GM12878 (cell line): Measurements from ENCODE around the gene SIK3. TPM values are rescaled to one million over a fixed set of nuclear protein-coding genes. Genes with fewer than 3 reads are reported as not detected.

Experiments
- BMI1 ChIP-seq: fragments of 450-650 bp; IDR thresholded peaks from 2 replicates; pipeline ENCODE4 v1.6.1; 2016; ENCODE audit warnings: mild to moderate bottlenecking, moderate library complexity, borderline replicate concordance
- BRCA1 ChIP-seq: IDR thresholded peaks from 2 replicates; pipeline ENCODE4 v1.6.1; 2011; ENCODE audit warnings: low read depth, low read length, improper control_type of control experiment
- CHD1 ChIP-seq: IDR thresholded peaks from 2 replicates; pipeline ENCODE4 v1.6.1; 2012; ENCODE audit warnings: low read depth, low read length, improper control_type of control experiment
- CHD2 ChIP-seq: IDR thresholded peaks from 2 replicates; pipeline ENCODE4 v1.6.1; 2011; ENCODE audit warnings: low read depth, low read length, improper control_type of control experiment, borderline replicate concordance
- CUX1 ChIP-seq: IDR thresholded peaks from 2 replicates; pipeline ENCODE4 v1.6.1; 2012; ENCODE audit warnings: improper control_type of control experiment, low read depth, low read length; ENCODE audit not compliant: insufficient replicate concordance
- GABPA ChIP-seq: IDR thresholded peaks from 2 replicates; pipeline ENCODE4 v1.6.1; 2014; ENCODE audit warnings: antibody characterized with exemption, low read depth, mild to moderate bottlenecking, inconsistent platforms
- HDAC6 ChIP-seq: fragments of 200-600 bp; sonication (generic); IDR thresholded peaks from one replicate; pipeline ENCODE4 v1.8.0; 2017; ENCODE audit warnings: antibody characterized with exemption; ENCODE audit not compliant: unreplicated experiment
- RELA ChIP-seq: fragments of 450-650 bp; IDR thresholded peaks from 2 replicates; pipeline ENCODE4 v1.8.0; 2014; ENCODE audit warnings: borderline replicate concordance; ENCODE audit not compliant: partially characterized antibody
- SREBF2 ChIP-seq: IDR thresholded peaks from 2 replicates; pipeline ENCODE4 v1.6.1; 2012; ENCODE audit warnings: mild to moderate bottlenecking, low read length
- TAF1 ChIP-seq: IDR thresholded peaks from 2 replicates; pipeline ENCODE4 v1.6.1; 2011; ENCODE audit warnings: mild to moderate bottlenecking, low read depth, low read length, borderline replicate concordance
- TBL1XR1 ChIP-seq: IDR thresholded peaks from 2 replicates; pipeline ENCODE4 v1.6.1; 2012; ENCODE audit warnings: low read depth, low read length, improper control_type of control experiment
- YBX1 ChIP-seq: fragments of 450-650 bp; IDR thresholded peaks from 2 replicates; pipeline ENCODE4 v1.6.1; 2016; ENCODE audit warnings: antibody characterized with exemption
- ZNF274 ChIP-seq: IDR thresholded peaks from one replicate; pipeline ENCODE4 v1.8.0; 2011; ENCODE audit not compliant: insufficient read length, insufficient read depth
- ZZZ3 ChIP-seq: IDR thresholded peaks from 2 replicates; pipeline ENCODE4 v1.6.1; 2011; ENCODE audit warnings: low read depth; ENCODE audit not compliant: control insufficient read depth, insufficient read length
- polyA plus RNA-seq, 11 experiments: library from polyadenylated mRNA; depleted of rRNA in 4 of 11; unstranded in 6 of 11; stranded (reverse) in 5 of 11; fragments of >200 nt; fragmentation: Nextera tagmentation in 4 of 11; fragmentation: Illumina TruSeq in 1 of 11; extraction: Ambion mirVana in 4 of 11; extraction: Trizol in 1 of 11; gene quantifications; 1 replicate in 1 of 11; 2 replicates in 10 of 11; pipeline versions ENCODE4 v1.2.1 to v1.2.3, GENCODE V29; 2011 to 2016; ENCODE audit warnings: inconsistent platforms in 2 of 11, missing spikeins in 2 of 11, low read depth in 1 of 11
- total RNA-seq, 4 experiments: library from RNA; depleted of rRNA in 3 of 4; stranded (reverse); fragments of >200 nt in 3 of 4; fragmentation: Illumina TruSeq in 1 of 4; extraction: Trizol in 1 of 4; gene quantifications; 2 replicates each; pipeline versions ENCODE4 v1.2.1 to v1.2.3, GENCODE V29; 2013 to 2021
- TF ChIP-seq, protein P1 (sequence below): fragments of 450-650 bp; IDR thresholded peaks from 2 replicates; pipeline ENCODE4 v1.6.1; 2017; ENCODE audit warnings: mild to moderate bottlenecking, moderate library complexity
- TF ChIP-seq, protein P2 (sequence below): fragments of 450-650 bp; IDR thresholded peaks from 2 replicates; pipeline ENCODE4 v1.6.1; 2017; ENCODE audit warnings: borderline replicate concordance
- TF ChIP-seq, protein P3 (sequence below): IDR thresholded peaks from 2 replicates; pipeline ENCODE4 v1.6.1; 2012; ENCODE audit warnings: low read depth, low read length, improper control_type of control experiment

SIK3 gene
- total and polyA plus RNA-seq, 10 of the 15 experiments (the other 5 are each of a cell fraction or from before 2014, with no cell fraction given), result 2.5 to 31.9 (median 11.1) TPM

DNA sequence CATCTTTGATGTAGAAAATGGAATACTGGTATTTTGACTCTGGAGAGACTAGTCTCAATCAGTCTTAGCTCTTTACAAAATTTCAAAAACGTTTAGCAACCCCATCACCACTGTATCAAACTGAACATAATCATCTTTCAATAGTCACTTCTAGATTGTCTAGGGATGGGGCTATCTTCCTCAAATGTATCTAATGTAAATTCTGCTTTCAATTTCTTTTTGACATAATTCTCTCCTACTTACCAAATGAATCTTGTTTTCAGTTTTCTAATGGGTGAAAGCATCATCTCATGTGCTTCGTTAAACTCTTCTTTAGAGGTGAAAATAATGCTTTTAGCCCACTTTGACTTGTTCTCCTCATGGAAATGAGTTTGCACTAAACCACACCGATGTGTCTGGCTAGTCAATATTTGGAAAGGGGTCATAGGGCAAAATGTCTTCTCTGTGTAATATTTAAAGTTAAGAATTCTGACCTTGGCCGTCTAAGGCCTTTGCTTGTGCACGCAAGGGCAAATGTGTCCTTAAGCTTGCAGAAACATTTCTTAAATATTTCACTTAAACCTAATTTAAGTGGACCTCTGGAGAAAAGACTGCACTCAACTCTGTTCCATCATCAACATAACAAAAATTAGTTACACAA is 5.2 kb downstream of the SIK3 start (continued):
- TF ChIP-seq CUX1 (no peak), BRCA1 (no peak), SREBF2 (no peak), CHD1 (no peak), BMI1 (no peak), TBL1XR1 (no peak), CHD2 (no peak), HDAC6 (no peak), ZNF274 (no peak), ZZZ3 (no peak), YBX1 (no peak), GABPA (no peak), RELA (no peak), TAF1 (no peak)
- TF ChIP-seq, protein P1, sequence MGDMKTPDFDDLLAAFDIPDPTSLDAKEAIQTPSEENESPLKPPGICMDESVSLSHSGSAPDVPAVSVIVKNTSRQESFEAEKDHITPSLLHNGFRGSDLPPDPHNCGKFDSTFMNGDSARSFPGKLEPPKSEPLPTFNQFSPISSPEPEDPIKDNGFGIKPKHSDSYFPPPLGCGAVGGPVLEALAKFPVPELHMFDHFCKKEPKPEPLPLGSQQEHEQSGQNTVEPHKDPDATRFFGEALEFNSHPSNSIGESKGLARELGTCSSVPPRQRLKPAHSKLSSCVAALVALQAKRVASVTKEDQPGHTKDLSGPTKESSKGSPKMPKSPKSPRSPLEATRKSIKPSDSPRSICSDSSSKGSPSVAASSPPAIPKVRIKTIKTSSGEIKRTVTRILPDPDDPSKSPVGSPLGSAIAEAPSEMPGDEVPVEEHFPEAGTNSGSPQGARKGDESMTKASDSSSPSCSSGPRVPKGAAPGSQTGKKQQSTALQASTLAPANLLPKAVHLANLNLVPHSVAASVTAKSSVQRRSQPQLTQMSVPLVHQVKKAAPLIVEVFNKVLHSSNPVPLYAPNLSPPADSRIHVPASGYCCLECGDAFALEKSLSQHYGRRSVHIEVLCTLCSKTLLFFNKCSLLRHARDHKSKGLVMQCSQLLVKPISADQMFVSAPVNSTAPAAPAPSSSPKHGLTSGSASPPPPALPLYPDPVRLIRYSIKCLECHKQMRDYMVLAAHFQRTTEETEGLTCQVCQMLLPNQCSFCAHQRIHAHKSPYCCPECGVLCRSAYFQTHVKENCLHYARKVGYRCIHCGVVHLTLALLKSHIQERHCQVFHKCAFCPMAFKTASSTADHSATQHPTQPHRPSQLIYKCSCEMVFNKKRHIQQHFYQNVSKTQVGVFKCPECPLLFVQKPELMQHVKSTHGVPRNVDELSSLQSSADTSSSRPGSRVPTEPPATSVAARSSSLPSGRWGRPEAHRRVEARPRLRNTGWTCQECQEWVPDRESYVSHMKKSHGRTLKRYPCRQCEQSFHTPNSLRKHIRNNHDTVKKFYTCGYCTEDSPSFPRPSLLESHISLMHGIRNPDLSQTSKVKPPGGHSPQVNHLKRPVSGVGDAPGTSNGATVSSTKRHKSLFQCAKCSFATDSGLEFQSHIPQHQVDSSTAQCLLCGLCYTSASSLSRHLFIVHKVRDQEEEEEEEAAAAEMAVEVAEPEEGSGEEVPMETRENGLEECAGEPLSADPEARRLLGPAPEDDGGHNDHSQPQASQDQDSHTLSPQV, result no peak
- TF ChIP-seq, protein P2, sequence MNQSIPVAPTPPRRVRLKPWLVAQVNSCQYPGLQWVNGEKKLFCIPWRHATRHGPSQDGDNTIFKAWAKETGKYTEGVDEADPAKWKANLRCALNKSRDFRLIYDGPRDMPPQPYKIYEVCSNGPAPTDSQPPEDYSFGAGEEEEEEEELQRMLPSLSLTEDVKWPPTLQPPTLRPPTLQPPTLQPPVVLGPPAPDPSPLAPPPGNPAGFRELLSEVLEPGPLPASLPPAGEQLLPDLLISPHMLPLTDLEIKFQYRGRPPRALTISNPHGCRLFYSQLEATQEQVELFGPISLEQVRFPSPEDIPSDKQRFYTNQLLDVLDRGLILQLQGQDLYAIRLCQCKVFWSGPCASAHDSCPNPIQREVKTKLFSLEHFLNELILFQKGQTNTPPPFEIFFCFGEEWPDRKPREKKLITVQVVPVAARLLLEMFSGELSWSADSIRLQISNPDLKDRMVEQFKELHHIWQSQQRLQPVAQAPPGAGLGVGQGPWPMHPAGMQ, result no peak
- TF ChIP-seq, protein P3, sequence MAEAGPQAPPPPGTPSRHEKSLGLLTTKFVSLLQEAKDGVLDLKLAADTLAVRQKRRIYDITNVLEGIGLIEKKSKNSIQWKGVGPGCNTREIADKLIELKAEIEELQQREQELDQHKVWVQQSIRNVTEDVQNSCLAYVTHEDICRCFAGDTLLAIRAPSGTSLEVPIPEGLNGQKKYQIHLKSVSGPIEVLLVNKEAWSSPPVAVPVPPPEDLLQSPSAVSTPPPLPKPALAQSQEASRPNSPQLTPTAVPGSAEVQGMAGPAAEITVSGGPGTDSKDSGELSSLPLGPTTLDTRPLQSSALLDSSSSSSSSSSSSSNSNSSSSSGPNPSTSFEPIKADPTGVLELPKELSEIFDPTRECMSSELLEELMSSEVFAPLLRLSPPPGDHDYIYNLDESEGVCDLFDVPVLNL, result no peak
